H9 (cell line): Measurements from ENCODE around the gene UBAC2. TPM values are rescaled to one million over a fixed set of nuclear protein-coding genes. Genes with fewer than 3 reads are reported as not detected.
A peak's percentile ranks its signal among the peaks of the same experiment; 100 is the strongest.

ENCODE experiments used
- DNase-seq: peaks from one replicate; pipeline ENCODE4 v3.0.0-alpha.2; 2017
- H2AFZ ChIP-seq: one replicate; pipeline ENCODE4 v1.6.1; 2013; ENCODE audit warnings: mild to moderate bottlenecking, low read length, control low read depth, moderate library complexity
- H2AK5ac ChIP-seq: 2 replicates; pipeline ENCODE4 v1.6.1; 2013; ENCODE audit warnings: low read length, control low read depth, mixed read lengths; ENCODE audit not compliant: insufficient read length
- H2BK120ac ChIP-seq: one replicate; pipeline ENCODE4 v1.6.1; 2013; ENCODE audit warnings: low read depth, mild to moderate bottlenecking, low read length, control low read depth, inconsistent platforms; ENCODE audit not compliant: poor library complexity, severe bottlenecking
- H2BK12ac ChIP-seq: 2 replicates; pipeline ENCODE4 v1.6.1; 2013; ENCODE audit warnings: low read length, control low read depth, mixed read lengths, low read depth; ENCODE audit not compliant: insufficient read length
- H2BK15ac ChIP-seq: 2 replicates; pipeline ENCODE4 v1.6.1; 2013; ENCODE audit warnings: low read depth, low read length, control low read depth
- H2BK20ac ChIP-seq: one replicate; pipeline ENCODE4 v1.6.1; 2013; ENCODE audit warnings: low read depth, mild to moderate bottlenecking, low read length, control low read depth, inconsistent platforms; ENCODE audit not compliant: poor library complexity, severe bottlenecking
- H2BK5ac ChIP-seq: 2 replicates; pipeline ENCODE4 v1.6.1; 2013; ENCODE audit warnings: low read length, control low read depth, mixed read lengths; ENCODE audit not compliant: insufficient read length
- H3K14ac ChIP-seq: 2 replicates; pipeline ENCODE4 v1.6.1; 2013; ENCODE audit warnings: low read length, control low read depth; ENCODE audit not compliant: insufficient read depth
- H3K18ac ChIP-seq: 2 replicates; pipeline ENCODE4 v1.6.1; 2013; ENCODE audit warnings: low read depth, mild to moderate bottlenecking, mixed read lengths, low read length, control low read depth; ENCODE audit not compliant: insufficient read length
- H3K23ac ChIP-seq: 2 replicates; pipeline ENCODE4 v1.6.1; 2013; ENCODE audit warnings: low read length, control low read depth, mixed read lengths, low read depth; ENCODE audit not compliant: insufficient read length
- H3K23me2 ChIP-seq: 2 replicates; pipeline ENCODE4 v1.6.1; 2013; ENCODE audit warnings: low read depth, mild to moderate bottlenecking, mixed read lengths, low read length, control low read depth; ENCODE audit not compliant: insufficient read length, poor library complexity, severe bottlenecking
- H3K27ac ChIP-seq: 2 replicates; pipeline ENCODE4 v1.5.1; 2013; ENCODE audit warnings: low read length, control low read depth, mixed read lengths, low read depth; ENCODE audit not compliant: insufficient read length
- H3K27me3 ChIP-seq: 2 replicates; pipeline ENCODE4 v1.6.1; 2013; ENCODE audit warnings: low read length, control low read depth, inconsistent platforms; ENCODE audit not compliant: insufficient read depth
- H3K4ac ChIP-seq: 2 replicates; pipeline ENCODE4 v1.6.1; 2013; ENCODE audit warnings: low read depth, mild to moderate bottlenecking, control low read depth, inconsistent platforms, low read length, moderate library complexity
- H3K4me1 ChIP-seq: 2 replicates; pipeline ENCODE4 v1.6.1; 2013; ENCODE audit warnings: low read length, control low read depth, inconsistent platforms; ENCODE audit not compliant: insufficient read depth
- H3K4me2 ChIP-seq: 2 replicates; pipeline ENCODE4 v1.6.1; 2013; ENCODE audit warnings: low read length, control low read depth, mixed read lengths; ENCODE audit not compliant: insufficient read length, insufficient read depth
- H3K56ac ChIP-seq: 2 replicates; pipeline ENCODE4 v1.6.1; 2013; ENCODE audit warnings: low read depth, mild to moderate bottlenecking, mixed read lengths, low read length, control low read depth; ENCODE audit not compliant: insufficient read length
- H3K79me1 ChIP-seq: 2 replicates; pipeline ENCODE4 v1.6.1; 2013; ENCODE audit warnings: low read depth, mild to moderate bottlenecking, moderate library complexity, low read length, control low read depth, inconsistent platforms; ENCODE audit not compliant: insufficient read depth, poor library complexity, severe bottlenecking
- H3K79me2 ChIP-seq: 2 replicates; pipeline ENCODE4 v1.6.1; 2013; ENCODE audit warnings: low read length, control low read depth, inconsistent platforms; ENCODE audit not compliant: insufficient read depth
- H3K9ac ChIP-seq: 2 replicates; pipeline ENCODE4 v1.6.1; 2013; ENCODE audit warnings: low read length, control low read depth, mixed read lengths; ENCODE audit not compliant: insufficient read length; ENCODE audit errors: extremely low read depth
- H3K9me3 ChIP-seq: one replicate; pipeline ENCODE4 v1.6.1; 2013; ENCODE audit warnings: low read depth, low read length, inconsistent platforms; ENCODE audit not compliant: control insufficient read depth
- H3T11ph ChIP-seq: one replicate; pipeline ENCODE4 v1.6.1; 2013; ENCODE audit warnings: mild to moderate bottlenecking, low read length, control low read depth, inconsistent platforms
- H4K20me1 ChIP-seq: one replicate; pipeline ENCODE4 v1.6.1; 2013; ENCODE audit not compliant: control insufficient read depth, insufficient read length, insufficient read depth
- H4K5ac ChIP-seq: 2 replicates; pipeline ENCODE4 v1.6.1; 2013; ENCODE audit warnings: low read depth, mild to moderate bottlenecking, mixed read lengths, low read length, control low read depth; ENCODE audit not compliant: insufficient read length
- H4K8ac ChIP-seq: replicated peaks from 2 replicates; pipeline ENCODE4 v1.6.1; 2013; ENCODE audit warnings: low read length, control low read depth, mixed read lengths, low read depth; ENCODE audit not compliant: insufficient read length
- H4K91ac ChIP-seq: 2 replicates; pipeline ENCODE4 v1.6.1; 2013; ENCODE audit warnings: low read depth, mild to moderate bottlenecking, moderate library complexity, mixed read lengths, low read length, control low read depth; ENCODE audit not compliant: insufficient read length
- H3K27ac Mint-ChIP-seq, 3 experiments: 2 replicates in 2 of 3; 3 replicates in 1 of 3; pipeline ENCODE4 v1.8.0; 2020 to 2021; ENCODE audit warnings: mixed read lengths in 3 of 3, mild to moderate bottlenecking in 1 of 3, moderate library complexity in 1 of 3
- H3K27me3 Mint-ChIP-seq: 2 replicates; pipeline ENCODE4 v1.8.0; 2021; ENCODE audit warnings: low read depth, mild to moderate bottlenecking, moderate library complexity, mixed read lengths
- H3K36me3 Mint-ChIP-seq, 3 experiments: 2 replicates in 2 of 3; 3 replicates in 1 of 3; pipeline ENCODE4 v1.8.0; 2020 to 2021; ENCODE audit warnings: low read depth in 3 of 3, mixed read lengths in 3 of 3; ENCODE audit not compliant: insufficient read depth in 1 of 3
- H3K4me1 Mint-ChIP-seq, 2 experiments: 2 replicates each; pipeline ENCODE4 v1.8.0; 2020; ENCODE audit warnings: mixed read lengths in 2 of 2
- H3K4me3 Mint-ChIP-seq, 2 experiments: 2 replicates in 1 of 2; 3 replicates in 1 of 2; pipeline ENCODE4 v1.8.0; 2020 to 2021; ENCODE audit warnings: mild to moderate bottlenecking in 2 of 2, mixed read lengths in 2 of 2, moderate library complexity in 1 of 2
- H3K9me3 Mint-ChIP-seq, 2 experiments: 2 replicates in 1 of 2; 3 replicates in 1 of 2; pipeline ENCODE4 v1.8.0; 2020; ENCODE audit warnings: mild to moderate bottlenecking in 2 of 2, mixed read lengths in 2 of 2, moderate library complexity in 1 of 2
- CTCF ChIP-seq: fragments of 200-600 bp; sonication (generic); conservative IDR thresholded peaks from 3 replicates; pipeline ENCODE4 v1.8.0; 2021; ENCODE audit warnings: antibody characterized with exemption, mild to moderate bottlenecking
- WGBS: extraction: QIAGEN DNeasy Blood & Tissue Kit; methylation state at CpG from one replicate; pipeline ENCODE4 v1.1.7; 2013; ENCODE audit warnings: missing lambda C conversion rate, low lambda C conversion rate, mixed read lengths; ENCODE audit not compliant: insufficient read length; ENCODE audit errors: extremely low coverage; 5-methylcytosine and 5-hydroxymethylcytosine counted together
- total RNA-seq: library from RNA; stranded (reverse); gene quantifications from 2 replicates; pipeline ENCODE4 v1.2.1, GENCODE V29; 2021

The UBAC2 gene
- total RNA-seq, 1 experiment from 2014 or later, result 52.3 TPM

GRCh38 chr13:99367106-99367616 is 166.5 kb downstream of the UBAC2 start:
- no peaks in the 10 kb centered on the region for H3K79me1 ChIP-seq
- no peak overlapping the region for H3T11ph ChIP-seq
- no peak overlapping the region for H2BK5ac ChIP-seq
- TF ChIP-seq CTCF, result no peak
- Mint-ChIP-seq H3K27ac (peak overlapping the region in 2 of 3 experiments; percentile 30 to 45; a peak in 3 of 7 replicates), H3K9me3 (no peaks in the 10 kb centered on the region), H3K4me3 (no peak overlapping the region), H3K36me3 (peaks cover 9 to 19% (median 14%) of the 10 kb centered on the region in 3 experiments), H3K4me1 (peaks cover 0 to 7% of the 10 kb centered on the region in 2 experiments; a peak in 2 of 4 replicates), H3K27me3 (no peaks in the 10 kb centered on the region)
- H3K27me3 ChIP-seq, result no peaks in the 10 kb centered on the region
- no peaks in the 10 kb centered on the region for H3K9me3 ChIP-seq
- no peak overlapping the region for H4K5ac ChIP-seq
- DNase-seq, result no peak
- no peak overlapping the region for H2BK120ac ChIP-seq
- no peaks in the 10 kb centered on the region for H3K23me2 ChIP-seq
- no peak overlapping the region for H3K18ac ChIP-seq
- H3K4ac ChIP-seq, result no peak overlapping the region
- H3K9ac ChIP-seq, result no peak overlapping the region
- H3K4me1 ChIP-seq, result no peaks in the 10 kb centered on the region
- no peak overlapping the region for H4K91ac ChIP-seq
- H3K79me2 ChIP-seq, result no peaks in the 10 kb centered on the region
- H2BK20ac ChIP-seq, result no peak overlapping the region
- H3K23ac ChIP-seq, result no peak overlapping the region
- H2BK12ac ChIP-seq, result no peak overlapping the region
- no peaks in the 10 kb centered on the region for H4K20me1 ChIP-seq
- H3K14ac ChIP-seq, result no peak overlapping the region
- H3K56ac ChIP-seq, result no peak overlapping the region
- H2BK15ac ChIP-seq, result no peak overlapping the region
- no peak overlapping the region for H2AK5ac ChIP-seq
- WGBS, result no CpG with 5 or more reads among the region's 7 CpGs
- H3K4me2 ChIP-seq, result no peak overlapping the region
- no peak overlapping the region for H4K8ac ChIP-seq
- no peak overlapping the region for H3K27ac ChIP-seq
- H2AFZ ChIP-seq, result no peak overlapping the region
